Putamen (tissue), 1 donor: ENCODE measurements around the gene FAM107A.

ENCODE experiments used
- DNase-seq: peaks from one replicate; pipeline ENCODE4 v3.0.0-alpha.2; 2016; ENCODE audit warnings: low spot score

FAM107A gene

DNA sequence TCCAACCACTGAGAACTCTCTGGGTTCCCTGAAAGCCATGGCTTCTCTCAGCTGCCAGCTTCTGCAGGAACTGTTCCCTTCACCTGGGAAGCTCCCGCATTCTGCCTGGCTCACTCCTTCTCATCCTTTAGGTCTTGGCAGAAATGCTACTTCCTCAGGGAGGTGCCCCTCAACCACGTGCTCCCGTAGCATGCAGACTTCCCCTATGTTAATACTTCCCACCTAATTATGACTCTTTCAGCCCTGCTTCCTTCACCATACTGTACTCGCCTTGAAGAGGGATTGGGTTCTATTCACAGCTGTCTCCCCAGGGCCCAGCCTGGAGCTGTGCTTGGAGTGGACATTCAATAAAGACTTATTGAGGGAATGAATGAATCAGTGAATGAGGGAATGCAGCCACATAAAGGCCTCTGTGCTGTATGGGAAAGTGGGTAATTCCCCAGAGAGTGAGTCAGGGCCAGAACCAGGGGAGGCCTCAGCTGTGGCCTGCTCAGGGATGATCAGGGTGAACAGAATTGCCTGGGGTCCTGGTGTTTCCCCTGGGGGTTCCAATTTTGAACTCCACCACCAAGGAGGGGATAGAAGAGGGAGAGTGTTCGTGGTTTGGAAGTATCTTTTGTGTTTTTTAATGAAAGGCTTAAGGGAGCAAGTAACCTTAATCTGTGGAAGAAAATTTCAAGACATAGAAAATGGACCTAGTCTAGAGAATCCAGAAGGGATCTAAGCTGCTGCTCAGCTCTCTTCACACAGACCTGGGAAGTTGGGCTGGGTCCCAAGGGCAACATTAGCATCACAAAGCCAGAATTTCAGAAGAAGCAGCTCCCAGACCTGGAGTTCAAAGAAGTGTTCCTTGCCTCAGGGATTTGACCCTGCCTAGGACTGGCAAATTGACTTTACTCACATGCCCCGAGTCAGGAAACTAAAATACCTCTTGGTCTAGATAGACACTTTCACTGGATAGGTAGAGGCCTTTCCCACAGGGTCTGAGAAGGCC lies 14.6 kb upstream of the FAM107A start:
- DNase-seq: no peak

DNA sequence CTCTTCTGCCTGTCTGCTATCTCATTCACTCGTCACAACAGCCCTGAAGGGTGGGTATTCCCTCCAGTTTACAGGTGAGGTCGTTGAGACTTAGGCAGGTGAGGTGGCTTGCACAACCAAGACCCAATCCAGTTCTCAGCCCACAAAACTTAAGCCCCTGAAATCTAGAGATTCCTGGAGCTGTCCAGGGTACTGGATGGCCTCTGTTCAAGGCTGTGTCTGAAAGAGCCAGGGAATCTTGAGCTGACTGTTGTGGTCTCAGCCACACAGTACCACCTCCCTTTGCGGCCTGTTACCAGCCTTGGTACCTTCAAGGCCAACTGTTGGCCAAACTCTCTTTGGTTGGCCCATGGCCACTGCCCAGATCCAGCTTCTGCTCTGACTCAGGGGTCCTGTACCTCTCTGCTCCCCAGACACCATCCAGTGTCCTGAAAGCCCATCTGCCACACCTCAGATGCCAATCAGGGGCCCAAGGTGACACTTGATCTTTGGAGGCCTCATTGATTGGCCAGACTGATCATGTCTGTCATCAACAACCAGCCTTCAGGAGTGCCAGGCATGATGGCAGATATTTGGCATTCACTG lies 10.9 kb upstream of the FAM107A start:
- no peak for DNase-seq

GRCh38 chr3:58586776-58587192 lies 9.6 kb upstream of the FAM107A start:
- no peak for DNase-seq

- no peak for DNase-seq
Observed at GRCh38 chr3:58585994-58586393, 8.8 kb upstream of the FAM107A start.

GRCh38 chr3:58585005-58585786 lies 8.0 kb upstream of the FAM107A start:
- DNase-seq: peak; percentile 64

- no peak for DNase-seq
Observed at GRCh38 chr3:58584690-58585004, 7.5 kb upstream of the FAM107A start.

GRCh38 chr3:58581328-58582091 lies 4.3 kb upstream of the FAM107A start:
- DNase-seq: peak; percentile 63

DNA sequence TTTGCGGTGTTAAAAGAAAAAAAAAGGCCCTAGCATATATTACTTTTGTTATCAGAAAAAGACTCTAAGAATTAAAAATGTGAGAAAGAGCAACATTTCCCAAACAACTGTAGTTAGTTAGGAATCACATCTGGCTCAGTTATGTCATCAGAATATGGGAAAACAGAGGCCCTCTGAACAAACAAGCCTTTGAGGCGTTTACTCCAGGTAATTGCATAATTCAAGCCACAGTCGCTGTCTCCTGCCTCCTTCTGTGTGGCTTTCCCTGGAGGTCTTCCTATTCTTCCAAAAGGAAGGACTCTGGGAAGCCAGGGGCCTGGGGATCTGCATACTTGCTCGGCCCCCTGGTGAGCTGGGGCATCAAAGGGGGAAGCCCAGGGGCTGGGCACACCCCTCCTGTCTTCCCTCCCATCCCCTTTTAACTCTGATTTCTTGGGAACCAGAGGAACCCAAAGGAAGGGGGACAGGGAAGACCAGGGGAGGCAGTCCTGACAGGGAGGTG lies 3.7 kb upstream of the FAM107A start:
- no peak for DNase-seq

DNA sequence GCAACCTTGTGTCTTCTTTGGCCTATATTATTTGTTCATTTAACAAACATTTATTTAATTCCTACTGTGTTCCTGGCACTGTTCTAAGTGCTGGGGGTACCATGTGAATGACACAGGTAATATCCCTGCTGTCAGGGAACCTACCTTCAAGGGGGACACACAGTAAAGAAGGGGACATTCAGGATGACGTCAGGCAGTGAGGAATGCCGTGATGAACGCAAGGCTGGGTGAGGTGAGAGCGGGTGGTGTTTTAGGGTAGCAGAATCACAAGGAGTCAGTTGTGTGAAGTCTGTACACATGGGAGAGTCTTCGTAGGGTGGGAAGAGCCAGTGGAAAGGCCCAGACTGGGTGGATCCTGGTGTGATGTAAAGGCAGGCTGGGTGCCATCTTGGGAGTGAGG lies 1.7 kb upstream of the FAM107A start:
- DNase-seq: no peak

GRCh38 chr3:58576716-58577115 lies 475 bp downstream of the FAM107A start:
- no peak for DNase-seq

DNA sequence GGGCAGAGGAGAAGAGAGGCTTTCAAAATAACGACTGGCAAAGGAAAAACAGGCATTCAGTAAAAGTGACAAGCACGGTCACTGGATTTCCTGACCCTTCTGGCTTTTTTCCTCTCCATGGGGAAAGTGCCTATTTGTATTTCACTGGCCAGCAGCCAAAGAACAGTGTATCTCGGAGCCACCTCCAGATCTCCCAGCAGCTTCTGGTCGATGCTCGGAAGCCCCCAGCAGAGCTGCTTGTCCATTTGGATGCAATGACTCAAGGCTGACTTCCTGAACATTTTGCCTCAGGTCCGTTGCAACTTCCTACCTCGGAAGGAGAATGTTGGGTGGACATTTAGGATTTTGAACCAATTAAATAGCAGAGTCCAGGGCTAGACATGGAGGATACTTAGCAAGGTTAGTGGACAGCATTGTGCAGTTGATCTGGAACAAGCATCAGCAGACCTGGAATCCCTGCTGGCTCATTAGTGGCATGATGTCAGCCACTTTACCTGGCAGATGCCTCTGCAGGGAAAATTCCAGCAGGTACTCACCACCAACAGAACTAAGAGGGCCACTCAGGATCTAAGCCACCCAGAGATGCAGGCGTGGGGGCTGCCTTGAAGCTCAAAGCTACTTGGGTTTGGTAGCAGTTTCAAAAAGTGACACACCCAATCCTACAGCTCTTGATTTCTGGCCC lies 1.1 kb downstream of the FAM107A start:
- DNase-seq: peak; percentile 22

- DNase-seq: no peak
Observed at GRCh38 chr3:58574682-58575081, 2.5 kb downstream of the FAM107A start.

GRCh38 chr3:58574106-58574505 lies 3.1 kb downstream of the FAM107A start:
- DNase-seq: no peak

DNA sequence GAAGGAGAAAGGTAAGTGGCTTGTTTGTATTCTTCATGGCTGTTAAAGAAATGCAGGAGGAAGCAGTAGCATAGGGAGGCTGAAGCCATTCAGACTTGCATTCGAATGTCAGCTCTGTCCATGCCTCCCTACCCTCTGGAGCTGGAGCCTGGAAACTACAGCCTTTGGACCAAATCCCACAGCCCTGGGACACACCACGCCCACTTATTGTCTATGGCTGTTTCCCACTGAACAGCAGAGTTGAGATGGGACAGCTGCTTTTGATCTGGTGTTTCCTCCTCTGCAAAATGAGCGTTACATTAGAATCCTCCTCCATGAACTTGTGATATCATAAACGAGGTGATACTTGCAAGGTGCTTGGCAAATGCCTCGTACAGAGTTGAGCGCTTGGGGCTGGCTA lies 3.6 kb downstream of the FAM107A start:
- no peak for DNase-seq

GRCh38 chr3:58572634-58573230 lies 4.5 kb downstream of the FAM107A start:
- no peak for DNase-seq

DNA sequence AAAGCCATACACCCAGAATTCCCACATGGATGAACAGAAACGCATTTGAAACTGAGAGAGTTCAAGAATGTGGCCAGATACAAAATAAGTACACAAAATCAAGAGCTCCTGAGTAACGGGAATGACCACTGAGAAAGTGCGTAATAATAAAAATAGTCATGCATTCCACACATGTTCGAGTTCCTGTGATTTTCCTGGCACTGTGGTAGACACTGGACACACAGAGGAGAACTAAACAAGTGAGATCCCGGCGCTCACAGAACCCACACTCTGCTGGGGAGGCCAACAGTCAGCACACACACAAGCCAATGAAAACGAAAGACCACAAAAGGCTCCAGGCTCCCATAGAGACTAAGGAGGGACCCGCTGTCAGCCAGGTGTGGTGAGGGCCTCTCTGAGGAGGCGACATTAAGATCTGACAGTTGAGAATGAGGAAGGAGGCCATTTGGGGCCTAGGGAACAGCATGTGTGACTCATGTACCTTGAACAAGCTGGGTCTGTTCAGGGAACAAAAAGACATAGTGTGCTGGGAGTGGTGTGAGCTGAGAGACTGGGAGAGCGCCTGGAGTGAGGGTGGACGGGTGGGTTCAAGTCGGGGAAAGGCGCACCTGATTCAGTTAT lies 5.1 kb downstream of the FAM107A start:
- DNase-seq: no peak

DNA sequence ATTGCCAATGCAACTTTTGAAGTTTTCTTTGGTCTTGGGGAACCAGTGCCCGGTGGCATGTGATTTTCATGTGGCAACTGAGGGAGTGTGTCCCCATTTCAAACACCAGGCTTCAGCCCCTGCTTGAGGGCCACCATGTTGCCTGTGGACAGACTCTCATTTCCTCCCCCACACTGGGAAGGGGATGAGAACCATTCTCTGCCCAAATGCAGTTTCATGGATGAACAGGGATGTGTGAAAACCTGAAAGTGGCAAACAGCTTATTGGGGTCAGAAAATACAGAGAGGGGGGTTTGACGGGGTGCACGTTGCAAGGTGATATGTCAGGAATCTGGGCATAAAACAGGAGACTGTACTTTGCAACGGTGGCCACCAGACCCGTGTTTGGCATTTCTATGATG lies 6.3 kb downstream of the FAM107A start:
- no peak for DNase-seq

DNA sequence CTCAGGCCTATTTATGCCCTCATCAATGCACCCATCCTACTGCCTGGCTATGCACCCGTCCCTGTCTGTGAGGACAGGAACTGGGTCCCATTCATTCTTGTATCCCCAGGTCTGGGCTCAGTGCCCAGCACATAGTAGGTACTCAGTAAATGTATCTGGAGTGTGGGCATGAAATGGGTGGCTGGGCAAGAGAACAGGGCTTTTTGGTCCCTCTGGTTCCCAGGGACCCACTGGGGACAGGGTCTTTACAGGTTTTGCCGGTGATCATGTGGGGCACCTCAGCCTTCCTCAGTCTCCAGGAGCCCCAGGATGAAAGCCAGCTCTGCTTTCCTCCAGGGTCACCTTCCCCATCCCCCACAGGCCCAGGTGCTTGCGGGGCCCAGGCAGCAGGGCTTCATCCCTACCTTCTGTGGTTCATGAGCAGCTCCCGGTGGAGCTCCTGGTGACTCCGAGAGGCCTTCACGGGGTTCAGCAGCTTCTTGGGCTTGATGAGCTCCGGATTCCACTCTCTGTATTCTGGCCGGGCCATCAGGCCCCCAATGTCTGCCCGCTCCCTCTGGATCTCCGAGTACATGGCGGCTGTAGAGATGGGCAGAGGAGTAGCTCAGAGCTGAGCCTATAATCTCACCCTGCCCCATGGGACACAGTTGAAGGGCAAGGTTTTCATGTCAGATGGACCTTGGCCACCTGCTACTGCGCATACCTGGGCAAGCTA lies 7.7 kb downstream of the FAM107A start:
- DNase-seq: no peak

GRCh38 chr3:58568572-58569286 lies 8.5 kb downstream of the FAM107A start:
- DNase-seq: peak; percentile 57
